Measurements from ENCODE around the gene CNTNAP2. TPM values are rescaled to one million over a fixed set of nuclear protein-coding genes. Genes with fewer than 3 reads are reported as not detected.
A peak's percentile ranks its signal among the peaks of the same experiment; 100 is the strongest.

The CNTNAP2 gene
- total RNA-seq, 2 experiments from 2014 or later, result 0.28 TPM; not detected in 1

- Histone ChIP-seq H3K9me2 (ENCODE audit: insufficient read depth, low read length) (no peaks in the 10 kb centered on the region), H3K4me2 (ENCODE audit: low read length) (no peak overlapping the region), H2AFZ (ENCODE audit: low read length) (no peak overlapping the region), H4K20me1 (ENCODE audit: insufficient read depth, low read length) (no peaks in the 10 kb centered on the region), H3K4me1 (ENCODE audit: insufficient read depth, low read length, poor library complexity, severe bottlenecking) (no peaks in the 10 kb centered on the region), H3K27ac (ENCODE audit: low read depth, low read length, poor library complexity, severe bottlenecking) (no peak overlapping the region), H3K4me3 (ENCODE audit: low read depth, low read length, poor library complexity, severe bottlenecking) (no peak overlapping the region), H3K9me3 (ENCODE audit: low read length) (no peaks in the 10 kb centered on the region), H3K36me3 (ENCODE audit: insufficient read depth, low read length) (no peaks in the 10 kb centered on the region), H3K79me2 (ENCODE audit: insufficient read depth, low read depth, low read length) (no peaks in the 10 kb centered on the region)
- no peak for DNase-seq (ENCODE audit: low spot score)
- intact Hi-C loops (cut with micrococcal nuclease; ENCODE audit: unreplicated experiment), result no loop called here
- CTCF ChIA-PET (ENCODE audit: unreplicated experiment), result no interaction called here
- no peak for TF ChIP-seq EZH2phosphoT487 (IDR thresholded peaks at IDR 0.05; ENCODE audit: borderline replicate concordance, low read depth, low read length)
- TF ChIP-seq CTCF (conservative IDR thresholded peaks at IDR 0.05; ENCODE audit: low read length), result no peak
- POLR2A ChIA-PET, result interaction anchor here (0.6 kb wide), 1 partner anchor 221 kb away, joined by 4 read pairs; no protein-coding TSS in a partner anchor
- no TSS peak for BruUV-seq (replicated peaks)
Observed at GRCh38 chr7:148135997-148136396, 2019.4 kb downstream of the CNTNAP2 start.

- no peak overlapping the region for H3K4me2 ChIP-seq (ENCODE audit: low read length)
- H3K27ac ChIP-seq (ENCODE audit: low read depth, low read length, poor library complexity, severe bottlenecking), result no peak overlapping the region
- intact Hi-C loops (cut with micrococcal nuclease; ENCODE audit: unreplicated experiment), result no loop called here
- no peaks in the 10 kb centered on the region for H3K4me1 ChIP-seq (ENCODE audit: insufficient read depth, low read length, poor library complexity, severe bottlenecking)
- no peaks in the 10 kb centered on the region for H3K9me2 ChIP-seq (ENCODE audit: insufficient read depth, low read length)
- peak; percentile 27 for DNase-seq (ENCODE audit: low spot score)
- TF ChIP-seq EZH2phosphoT487 (IDR thresholded peaks at IDR 0.05; ENCODE audit: borderline replicate concordance, low read depth, low read length) (no peak), CTCF (conservative IDR thresholded peaks at IDR 0.05; ENCODE audit: low read length) (peak; percentile 82)
- no peaks in the 10 kb centered on the region for H3K9me3 ChIP-seq (ENCODE audit: low read length)
- no peak overlapping the region for H2AFZ ChIP-seq (ENCODE audit: low read length)
- no peaks in the 10 kb centered on the region for H3K36me3 ChIP-seq (ENCODE audit: insufficient read depth, low read length)
- BruUV-seq (replicated peaks), result no TSS peak
- H4K20me1 ChIP-seq (ENCODE audit: insufficient read depth, low read length), result no peaks in the 10 kb centered on the region
- POLR2A ChIA-PET, result interaction anchor here (0.9 kb wide), 1 partner anchor 11 kb away, joined by 3 read pairs; no protein-coding TSS in a partner anchor
- no peak overlapping the region for H3K4me3 ChIP-seq (ENCODE audit: low read depth, low read length, poor library complexity, severe bottlenecking)
- no peaks in the 10 kb centered on the region for H3K79me2 ChIP-seq (ENCODE audit: insufficient read depth, low read depth, low read length)
- CTCF ChIA-PET (ENCODE audit: unreplicated experiment), result no interaction called here
Observed at GRCh38 chr7:148142660-148143248, 2026.2 kb downstream of the CNTNAP2 start.

GRCh38 chr7:148144827-148145226 lies 2028.2 kb downstream of the CNTNAP2 start:
- POLR2A ChIA-PET, result no interaction called here
- H3K9me2 ChIP-seq (ENCODE audit: insufficient read depth, low read length), result no peaks in the 10 kb centered on the region
- no TSS peak for BruUV-seq (replicated peaks)
- H3K4me3 ChIP-seq (ENCODE audit: low read depth, low read length, poor library complexity, severe bottlenecking), result no peak overlapping the region
- no peak overlapping the region for H2AFZ ChIP-seq (ENCODE audit: low read length)
- no peaks in the 10 kb centered on the region for H3K79me2 ChIP-seq (ENCODE audit: insufficient read depth, low read depth, low read length)
- H3K4me2 ChIP-seq (ENCODE audit: low read length), result no peak overlapping the region
- no peak for DNase-seq (ENCODE audit: low spot score)
- CTCF ChIA-PET (ENCODE audit: unreplicated experiment), result no interaction called here
- H3K9me3 ChIP-seq (ENCODE audit: low read length), result no peaks in the 10 kb centered on the region
- TF ChIP-seq EZH2phosphoT487 (IDR thresholded peaks at IDR 0.05; ENCODE audit: borderline replicate concordance, low read depth, low read length) (no peak), CTCF (conservative IDR thresholded peaks at IDR 0.05; ENCODE audit: low read length) (no peak)
- no peaks in the 10 kb centered on the region for H3K36me3 ChIP-seq (ENCODE audit: insufficient read depth, low read length)
- intact Hi-C loops (cut with micrococcal nuclease; ENCODE audit: unreplicated experiment), result no loop called here
- no peaks in the 10 kb centered on the region for H3K4me1 ChIP-seq (ENCODE audit: insufficient read depth, low read length, poor library complexity, severe bottlenecking)
- H3K27ac ChIP-seq (ENCODE audit: low read depth, low read length, poor library complexity, severe bottlenecking), result no peak overlapping the region
- no peaks in the 10 kb centered on the region for H4K20me1 ChIP-seq (ENCODE audit: insufficient read depth, low read length)
